K562 (cell line): ENCODE measurements around the gene RSBN1L. TPM values are rescaled to one million over a fixed set of nuclear protein-coding genes. Genes with fewer than 3 reads are reported as not detected.

Experiments used
- BCOR ChIP-seq: fragments of 450-650 bp; IDR thresholded peaks from 2 replicates; pipeline ENCODE4 v1.6.1; 2016
- BMI1 ChIP-seq: fragments of 150-350 bp; IDR thresholded peaks from 2 replicates; pipeline ENCODE4 v1.6.1; 2014; ENCODE audit warnings: low read length
- ELF1 ChIP-seq: fragments of 200-800 bp; sonication (Bioruptor generic); IDR thresholded peaks from 2 replicates; pipeline ENCODE4 v1.6.1; 2016; ENCODE audit warnings: missing genetic modification characterization, missing compliant biosample characterization
- ELK3 ChIP-seq: fragments of 450-650 bp; formaldehyde crosslinking; IDR thresholded peaks from 2 replicates; pipeline ENCODE4 v1.4.0; 2020; ENCODE audit warnings: mild to moderate bottlenecking
- HDAC1 ChIP-seq, 2 experiments: fragments of 450-650 bp; IDR thresholded peaks; 2 replicates each; pipeline ENCODE4 v1.6.1; 2016 to 2017; ENCODE audit warnings: inconsistent platforms in 1 of 2, mild to moderate bottlenecking in 1 of 2, moderate library complexity in 1 of 2
- HNRNPK ChIP-seq: fragments of 200-400 bp; formaldehyde crosslinking; IDR thresholded peaks from one replicate; pipeline ENCODE4 v1.6.1; 2018; ENCODE audit warnings: mild to moderate bottlenecking, low read depth, low read length; ENCODE audit not compliant: poor library complexity, severe bottlenecking
- KLF13 ChIP-seq: fragments of 450-650 bp; IDR thresholded peaks from 2 replicates; pipeline ENCODE4 v1.6.1; 2016; ENCODE audit warnings: missing genetic modification characterization, low read depth, mild to moderate bottlenecking, missing compliant biosample characterization, moderate library complexity, borderline replicate concordance
- LCOR ChIP-seq: sonication (generic); formaldehyde crosslinking; IDR thresholded peaks from 2 replicates; pipeline ENCODE4 v1.8.0; 2022; ENCODE audit warnings: mild to moderate bottlenecking, missing genetic modification reagents
- MYBL2 ChIP-seq, 2 experiments: fragments of 450-650 bp in 1 of 2; sonication (generic) in 1 of 2; formaldehyde crosslinking in 1 of 2; IDR thresholded peaks; 2 replicates each; pipeline versions ENCODE4 v1.6.1 to v1.8.1; 2017 to 2022; ENCODE audit warnings: borderline replicate concordance in 1 of 2, inconsistent platforms in 1 of 2, low read depth in 1 of 2, mild to moderate bottlenecking in 1 of 2, missing genetic modification reagents in 1 of 2, moderate library complexity in 1 of 2
- NEUROD1 ChIP-seq: fragments of 150-350 bp; IDR thresholded peaks from 2 replicates; pipeline ENCODE4 v1.6.1; 2014; ENCODE audit warnings: borderline replicate concordance, low read length, low read depth; ENCODE audit not compliant: partially characterized antibody
- PKNOX1 ChIP-seq: fragments of 450-650 bp; IDR thresholded peaks from 2 replicates; pipeline ENCODE4 v1.6.1; 2016
- PML ChIP-seq: IDR thresholded peaks from 2 replicates; pipeline ENCODE4 v1.6.1; 2012; ENCODE audit warnings: low read length, inconsistent platforms
- PTBP1 ChIP-seq: fragments of 200-400 bp; formaldehyde crosslinking; IDR thresholded peaks from 2 replicates; pipeline ENCODE4 v1.6.1; 2017; ENCODE audit warnings: low read depth, low read length
- RAD21 ChIP-seq, 2 experiments: fragments of 250-450 bp in 1 of 2; fragments of 450-650 bp in 1 of 2; sonication (Bioruptor Pico) in 1 of 2; formaldehyde crosslinking in 1 of 2; IDR thresholded peaks in 1 of 2; conservative IDR thresholded peaks in 1 of 2; 2 replicates each; pipeline versions ENCODE4 v1.4.0 to v1.8.0; 2020 to 2022; ENCODE audit warnings: mild to moderate bottlenecking in 2 of 2, moderate library complexity in 1 of 2
- RREB1 ChIP-seq: fragments of 250-450 bp; sonication (Bioruptor Pico); IDR thresholded peaks from 2 replicates; pipeline ENCODE4 v1.4.0; 2020
- STAT5A ChIP-seq: IDR thresholded peaks from 2 replicates; pipeline ENCODE4 v1.6.1; 2012; ENCODE audit warnings: low read length, inconsistent platforms, borderline replicate concordance
- TBL1XR1 ChIP-seq, 2 experiments: IDR thresholded peaks; 2 replicates each; pipeline ENCODE4 v1.6.1; 2012; ENCODE audit warnings: improper control_type of control experiment in 2 of 2, low read length in 2 of 2, mild to moderate bottlenecking in 1 of 2
- TBP ChIP-seq: optimal IDR thresholded peaks from 2 replicates; pipeline ENCODE3; 2011; ENCODE audit warnings: low read depth, low read length, improper control_type of control experiment
- ZBTB17 ChIP-seq: fragments of 450-650 bp; formaldehyde crosslinking; IDR thresholded peaks from 2 replicates; pipeline ENCODE4 v1.4.0; 2020; ENCODE audit warnings: mild to moderate bottlenecking
- ZKSCAN1 ChIP-seq: fragments of 150-350 bp; IDR thresholded peaks from 2 replicates; pipeline ENCODE4 v1.6.1; 2016; ENCODE audit warnings: low read depth, low read length
- ZNF444 ChIP-seq: fragments of 250-450 bp; sonication (Bioruptor Pico); IDR thresholded peaks from 2 replicates; pipeline ENCODE4 v1.4.0; 2020; ENCODE audit warnings: mild to moderate bottlenecking, moderate library complexity
- polyA plus RNA-seq, 8 experiments: library from polyadenylated mRNA; depleted of rRNA in 4 of 8; stranded (reverse) in 5 of 8; unstranded in 3 of 8; fragments of >200 nt; fragmentation: Nextera tagmentation in 2 of 8; fragmentation: Illumina TruSeq in 1 of 8; extraction: Ambion mirVana in 2 of 8; extraction: Trizol in 1 of 8; gene quantifications; 2 replicates each; pipeline versions ENCODE4 v1.2.1 to v1.2.3, GENCODE V29; 2011 to 2014; ENCODE audit warnings: inconsistent platforms in 1 of 8, missing spikeins in 1 of 8
- total RNA-seq, 7 experiments: library from RNA; depleted of rRNA in 6 of 7; stranded (reverse); fragments of >200 nt in 6 of 7; fragmentation: Illumina TruSeq in 2 of 7; extraction: Trizol in 2 of 7; gene quantifications; 2 replicates each; pipeline versions ENCODE4 v1.2.1 to v1.2.3, GENCODE V29; 2011 to 2021; ENCODE audit warnings: low replicate concordance in 1 of 7

RSBN1L gene
- total and polyA plus RNA-seq, 9 of the 15 experiments (the other 6 are each of a cell fraction or from before 2014, with no cell fraction given), result 6.2 to 35.2 (median 20.1) TPM

GRCh38 chr7:77727936-77728701 lies 31.9 kb downstream of the RSBN1L start (continued):
- TF ChIP-seq ELK3 (CRISPR knock-in tag) (no peak), ELF1 (tag) (no peak), HDAC1 (IDR thresholded peaks at IDR 0.05) (no peak), RREB1 (CRISPR knock-in tag) (no peak), ZBTB17 (CRISPR knock-in tag) (no peak), PKNOX1 (peak; percentile 26; the same call in 1 of the 2 replicates), PTBP1 (no peak), TBP (peak; percentile 22), MYBL2 (IDR thresholded peaks at IDR 0.05; ENCODE audit: low read depth) (no peak; the same call in 1 of the 2 replicates), MYBL2 (CRISPR knock-in tag; IDR thresholded peaks at IDR 0.05; ENCODE audit: borderline replicate concordance) (no peak), STAT5A (peak; percentile 26; the same call in 1 of the 2 replicates), BCOR (no peak), LCOR (CRISPR knock-in tag) (no peak), TBL1XR1 (IDR thresholded peaks at IDR 0.05; ENCODE audit: low read length in 2 of 2) (no peak), ZNF444 (CRISPR knock-in tag) (no peak), PML (0 out of 2 replicates have a peak, but pooled peaks have one; percentile 35), HNRNPK (no peak), ZKSCAN1 (no peak), NEUROD1 (no peak), KLF13 (tag) (no peak), BMI1 (no peak), RAD21 (CRISPR knock-in tag; conservative IDR thresholded peaks at IDR 0.05 in 1 of 2, IDR thresholded peaks at IDR 0.05 in 1 of 2) (no peak)
